ENCODE results near the gene PLXDC2. TPM values are rescaled to one million over a fixed set of nuclear protein-coding genes. Genes with fewer than 3 reads are reported as not detected.

PLXDC2 gene
- total RNA-seq, 1 experiment from 2014 or later = 0.21 TPM

DNA sequence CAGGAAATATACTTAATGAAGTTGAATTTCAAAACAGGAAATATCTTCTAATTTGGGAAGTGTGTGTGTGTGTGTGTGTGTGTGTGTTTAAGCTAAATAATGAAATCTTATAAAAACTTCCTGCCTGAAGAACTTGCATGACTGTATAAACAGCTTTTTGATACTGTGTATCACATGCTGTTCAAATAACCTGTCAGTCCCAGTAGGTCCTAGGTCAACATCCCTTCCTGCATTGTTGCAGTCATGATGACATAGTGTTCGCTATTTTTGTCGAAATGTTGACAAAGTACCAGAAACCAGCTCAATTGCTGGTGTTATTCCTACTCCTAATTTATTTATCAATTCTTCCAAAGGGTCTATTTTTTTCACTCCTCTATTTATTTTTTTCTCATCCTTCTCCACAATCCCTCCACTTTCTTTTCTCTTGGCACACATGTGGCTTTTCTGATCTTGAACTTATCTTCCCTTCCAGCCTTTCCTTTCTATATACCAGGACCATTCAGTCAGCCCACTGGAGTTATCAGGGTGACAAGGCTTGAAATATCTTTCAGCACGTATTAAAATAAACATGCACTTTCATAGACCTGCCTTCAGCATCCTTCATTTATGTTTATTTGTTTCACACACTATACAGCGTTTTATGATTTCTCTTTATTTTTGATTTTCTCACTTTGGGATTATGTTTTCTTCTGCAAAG, 115.8 kb downstream of the PLXDC2 start:
- ChIA-PET POLR2A (no interaction called here), CTCF (no interaction called here)
- in situ Hi-C loops (cut with HindIII; ENCODE audit: low pct_unique_long_range_greater_than_20kb, low sequenced_read_pairs) = no loop called here
- BruUV-seq (replicated peaks) = no TSS peak
- Histone ChIP-seq H3K4me3 (ENCODE audit: low read depth in 2 of 2, low read length in 2 of 2) (no peak overlapping the region), H3K36me3 (ENCODE audit: control insufficient read depth, insufficient read depth, low read length) (no peaks in the 10 kb centered on the region), H3K9me3 (ENCODE audit: control insufficient read depth, insufficient read depth, low read depth, low read length) (no peaks in the 10 kb centered on the region), H3K27ac (ENCODE audit: low read length) (no peak overlapping the region), H3K27me3 (ENCODE audit: control insufficient read depth, insufficient read depth, low read length) (no peaks in the 10 kb centered on the region), H3K4me1 (ENCODE audit: control insufficient read depth, insufficient read depth, low read length) (no peaks in the 10 kb centered on the region)
- TF ChIP-seq SIN3A (IDR thresholded peaks at IDR 0.05; ENCODE audit: borderline replicate concordance, insufficient read depth, low read depth, low read length) (no peak), CTCF (IDR thresholded peaks at IDR 0.05) (no peak), POLR2AphosphoS5 (IDR thresholded peaks at IDR 0.05; ENCODE audit: low read depth, low read length) (no peak), TCF7L2 (IDR thresholded peaks at IDR 0.05; ENCODE audit: low read depth, low read length) (no peak)
- TF ChIP-seq, protein P1, sequence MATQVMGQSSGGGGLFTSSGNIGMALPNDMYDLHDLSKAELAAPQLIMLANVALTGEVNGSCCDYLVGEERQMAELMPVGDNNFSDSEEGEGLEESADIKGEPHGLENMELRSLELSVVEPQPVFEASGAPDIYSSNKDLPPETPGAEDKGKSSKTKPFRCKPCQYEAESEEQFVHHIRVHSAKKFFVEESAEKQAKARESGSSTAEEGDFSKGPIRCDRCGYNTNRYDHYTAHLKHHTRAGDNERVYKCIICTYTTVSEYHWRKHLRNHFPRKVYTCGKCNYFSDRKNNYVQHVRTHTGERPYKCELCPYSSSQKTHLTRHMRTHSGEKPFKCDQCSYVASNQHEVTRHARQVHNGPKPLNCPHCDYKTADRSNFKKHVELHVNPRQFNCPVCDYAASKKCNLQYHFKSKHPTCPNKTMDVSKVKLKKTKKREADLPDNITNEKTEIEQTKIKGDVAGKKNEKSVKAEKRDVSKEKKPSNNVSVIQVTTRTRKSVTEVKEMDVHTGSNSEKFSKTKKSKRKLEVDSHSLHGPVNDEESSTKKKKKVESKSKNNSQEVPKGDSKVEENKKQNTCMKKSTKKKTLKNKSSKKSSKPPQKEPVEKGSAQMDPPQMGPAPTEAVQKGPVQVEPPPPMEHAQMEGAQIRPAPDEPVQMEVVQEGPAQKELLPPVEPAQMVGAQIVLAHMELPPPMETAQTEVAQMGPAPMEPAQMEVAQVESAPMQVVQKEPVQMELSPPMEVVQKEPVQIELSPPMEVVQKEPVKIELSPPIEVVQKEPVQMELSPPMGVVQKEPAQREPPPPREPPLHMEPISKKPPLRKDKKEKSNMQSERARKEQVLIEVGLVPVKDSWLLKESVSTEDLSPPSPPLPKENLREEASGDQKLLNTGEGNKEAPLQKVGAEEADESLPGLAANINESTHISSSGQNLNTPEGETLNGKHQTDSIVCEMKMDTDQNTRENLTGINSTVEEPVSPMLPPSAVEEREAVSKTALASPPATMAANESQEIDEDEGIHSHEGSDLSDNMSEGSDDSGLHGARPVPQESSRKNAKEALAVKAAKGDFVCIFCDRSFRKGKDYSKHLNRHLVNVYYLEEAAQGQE (IDR thresholded peaks at IDR 0.05; ENCODE audit: insufficient read depth in 1 of 2, low read depth in 2 of 2, low read length in 1 of 2) = no peak
- ATAC-seq (no peak), DNase-seq (ENCODE audit: low read depth, low spot score) (no peak)
- intact Hi-C loops (cut with micrococcal nuclease; ENCODE audit: unreplicated experiment) = no loop called here

GRCh38 chr10:19932806-19933371, 116.7 kb downstream of the PLXDC2 start:
- Histone ChIP-seq H3K4me1 (ENCODE audit: control insufficient read depth, insufficient read depth, low read length) (no peaks in the 10 kb centered on the region), H3K27ac (ENCODE audit: low read length) (no peak overlapping the region), H3K27me3 (ENCODE audit: control insufficient read depth, insufficient read depth, low read length) (no peaks in the 10 kb centered on the region), H3K9me3 (ENCODE audit: control insufficient read depth, insufficient read depth, low read depth, low read length) (no peaks in the 10 kb centered on the region), H3K36me3 (ENCODE audit: control insufficient read depth, insufficient read depth, low read length) (no peaks in the 10 kb centered on the region), H3K4me3 (ENCODE audit: low read depth in 2 of 2, low read length in 2 of 2) (no peak overlapping the region)
- ChIA-PET CTCF (no interaction called here), POLR2A (no interaction called here)
- BruUV-seq (replicated peaks) = no TSS peak
- DNase-seq (ENCODE audit: low read depth, low spot score) (no peak), ATAC-seq (no peak)
- TF ChIP-seq CTCF (IDR thresholded peaks at IDR 0.05) (no peak), POLR2AphosphoS5 (IDR thresholded peaks at IDR 0.05; ENCODE audit: low read depth, low read length) (no peak), TCF7L2 (IDR thresholded peaks at IDR 0.05; ENCODE audit: low read depth, low read length) (no peak), SIN3A (IDR thresholded peaks at IDR 0.05; ENCODE audit: borderline replicate concordance, insufficient read depth, low read depth, low read length) (no peak)
- TF ChIP-seq, protein P1 (IDR thresholded peaks at IDR 0.05; ENCODE audit: insufficient read depth in 1 of 2, low read depth in 2 of 2, low read length in 1 of 2) = no peak
- intact Hi-C loops (cut with micrococcal nuclease; ENCODE audit: unreplicated experiment) (no loop called here), in situ Hi-C loops (cut with HindIII; ENCODE audit: low pct_unique_long_range_greater_than_20kb, low sequenced_read_pairs) (no loop called here)

Data from Panc1 (cell line).